ENCODE measurements around the gene DEK.

DNA sequence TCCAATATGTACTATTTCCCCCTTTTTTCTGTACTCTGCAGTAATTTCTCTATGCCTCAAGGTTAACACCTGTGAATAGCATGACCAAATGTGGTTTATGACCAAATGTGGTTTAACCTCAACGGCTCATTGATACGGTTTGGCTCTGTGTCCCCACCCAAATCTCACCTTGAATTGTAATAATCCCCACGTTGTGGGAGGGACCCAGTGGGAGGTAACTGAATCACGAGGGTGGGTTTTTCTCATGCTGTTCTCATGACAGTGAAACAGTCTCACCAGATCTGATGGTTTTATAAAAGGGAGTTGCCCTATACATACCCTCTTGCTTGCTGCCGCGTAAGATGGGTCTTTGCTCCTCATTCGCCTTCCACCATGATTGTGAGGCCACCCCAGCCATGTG lies 18.7 kb downstream of the DEK start:
- TF ChIP-seq ZNF10 (CRISPR knock-in tag; IDR thresholded peaks at IDR 0.05; ENCODE audit: borderline replicate concordance, low read depth) (no peak), MTA1 (CRISPR knock-in tag; IDR thresholded peaks at IDR 0.05; ENCODE audit: borderline replicate concordance) (no peak)
